HG02571 (cell line): ENCODE data around the gene ZMYND15.
A peak's percentile ranks its signal among the peaks of the same experiment; 100 is the strongest.

Experiments
- ATAC-seq: cut with Tn5 transposase; IDR thresholded peaks from one replicate; pipeline ENCODE4 v1.9.1; 2021; ENCODE audit warnings: mild to moderate bottlenecking, moderate library complexity; ENCODE audit not compliant: unreplicated experiment

Gene ZMYND15

GRCh38 chr17:4782652-4783051 is 43.0 kb downstream of the ZMYND15 start:
- no peak for ATAC-seq

- no peak for ATAC-seq
These were observed 45.9 kb downstream of the ZMYND15 start for GRCh38 chr17:4785311-4786105.

GRCh38 chr17:4786106-4786511 is 46.5 kb downstream of the ZMYND15 start, which contains the start of gene VMO1:
Gene VMO1, minus strand, starts transcription at chr17:4786364. Its CDS starts 12 bp downstream, at chr17:4786352.
- no peak for ATAC-seq

GRCh38 chr17:4786516-4786915 is 46.9 kb downstream of the ZMYND15 start:
- no peak for ATAC-seq

GRCh38 chr17:4788159-4788806 is 48.6 kb downstream of the ZMYND15 start:
- no peak for ATAC-seq

GRCh38 chr17:4788807-4789700 is 49.4 kb downstream of the ZMYND15 start, which contains the start of gene GLTPD2:
Gene GLTPD2, plus strand, starts transcription at chr17:4788964. Its CDS starts 48 bp downstream, at chr17:4789012.
- no peak for ATAC-seq

- ATAC-seq, result no peak
These were observed 50.0 kb downstream of the ZMYND15 start for GRCh38 chr17:4789701-4789950.

- ATAC-seq, result peak; percentile 87
These were observed 50.5 kb downstream of the ZMYND15 start for GRCh38 chr17:4789951-4790704.

- no peak for ATAC-seq
These were observed 51.1 kb downstream of the ZMYND15 start for GRCh38 chr17:4790705-4791088.

GRCh38 chr17:4795168-4795567 is 55.5 kb downstream of the ZMYND15 start:
- no peak for ATAC-seq
